GM19452 (cell line): ENCODE measurements around the gene TARS1.
A peak's percentile ranks its signal among the peaks of the same experiment; 100 is the strongest.

ENCODE experiments used
- ATAC-seq: cut with Tn5 transposase; IDR thresholded peaks from one replicate; pipeline ENCODE4 v1.9.1; 2021; ENCODE audit not compliant: unreplicated experiment

TARS1 gene

DNA sequence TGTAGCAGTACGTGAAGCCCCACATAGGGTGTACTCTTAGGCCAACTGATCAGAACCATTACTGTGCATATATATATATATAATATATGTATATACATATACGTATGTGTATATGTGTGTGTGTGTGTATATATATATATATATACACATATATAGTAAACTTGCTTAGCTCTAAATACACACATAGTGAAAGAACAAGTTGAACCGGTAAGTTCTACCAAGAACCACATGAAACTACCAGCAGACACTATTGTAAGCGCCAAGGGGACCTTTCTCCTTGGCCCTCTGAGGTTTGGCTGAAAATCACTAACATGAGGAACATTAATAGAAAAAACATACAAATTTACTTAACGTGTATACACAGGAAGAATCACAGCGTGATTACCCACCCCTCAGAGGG lies 1.8 kb upstream of the TARS1 start:
- no peak for ATAC-seq

DNA sequence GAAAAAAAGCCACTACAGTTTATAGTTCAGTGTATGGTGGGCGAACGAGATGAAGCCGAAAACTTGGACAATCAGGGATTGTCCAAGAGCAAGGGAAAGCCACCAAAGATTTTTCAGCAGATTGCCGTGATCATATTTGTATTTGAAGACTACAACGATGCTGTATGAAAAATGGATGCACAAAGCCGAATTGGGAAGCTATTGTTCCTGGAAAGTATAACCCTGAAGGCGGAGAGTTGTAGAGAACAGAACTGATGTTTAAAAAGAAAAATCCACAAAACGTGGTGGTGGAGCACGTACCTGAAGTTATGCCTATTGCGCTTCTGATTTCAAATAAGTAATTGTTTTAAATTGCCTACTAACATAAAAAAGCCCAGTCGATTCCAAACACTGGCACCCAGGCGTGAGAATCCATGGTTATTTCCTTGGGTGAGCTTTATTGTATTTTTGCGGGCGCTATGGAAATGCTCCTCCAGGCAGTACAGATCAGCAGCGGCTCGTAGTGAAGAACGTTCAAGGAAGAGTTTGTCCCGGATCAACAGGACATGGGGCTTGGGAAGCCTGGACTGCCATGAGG lies 772 bp upstream of the TARS1 start:
- ATAC-seq, result no peak

DNA sequence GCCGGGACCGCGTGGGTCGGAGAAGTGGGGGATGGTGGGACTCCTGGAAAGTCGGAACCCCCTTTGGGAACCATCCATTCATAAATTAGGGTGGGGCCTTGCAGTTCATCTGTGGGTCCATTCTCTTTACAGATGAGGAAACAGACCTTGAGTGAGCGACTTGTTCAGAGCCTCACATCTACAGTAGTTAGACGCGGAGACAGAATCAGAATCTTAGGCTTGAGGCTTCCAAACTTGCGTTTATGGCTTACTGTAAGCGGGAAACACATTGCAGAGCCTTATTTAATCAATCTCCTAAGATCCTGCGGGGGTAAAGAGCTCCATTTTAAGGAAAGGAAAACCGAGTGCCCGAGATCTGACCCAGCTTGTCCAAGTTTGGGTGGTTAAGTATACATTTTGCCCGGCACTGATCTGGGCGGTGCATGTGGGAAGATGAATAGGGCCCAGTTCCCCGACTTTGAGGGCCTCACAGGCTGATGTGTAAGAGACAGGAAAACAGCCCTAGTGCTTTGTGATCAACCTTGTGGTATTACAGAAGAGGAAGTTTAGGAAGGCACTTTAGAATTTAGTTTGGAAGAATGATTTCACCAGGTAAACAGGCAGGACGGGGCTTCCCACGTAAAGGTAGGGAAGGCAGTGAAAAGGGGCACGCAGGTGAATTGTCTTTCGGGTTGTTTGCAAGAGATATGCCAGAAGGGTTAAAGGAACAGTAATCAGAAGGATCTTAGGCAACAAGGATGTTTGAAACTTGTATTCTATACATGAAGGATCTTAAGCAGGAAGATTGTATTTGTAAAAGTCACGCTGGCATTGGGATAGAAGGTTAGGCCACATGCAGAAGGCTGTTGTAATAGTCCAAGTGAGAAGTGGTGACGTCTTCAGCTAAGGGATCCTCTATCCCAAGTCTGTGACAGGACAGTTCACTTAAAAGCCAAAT lies 744 bp downstream of the TARS1 start:
- ATAC-seq, result peak; percentile 32

DNA sequence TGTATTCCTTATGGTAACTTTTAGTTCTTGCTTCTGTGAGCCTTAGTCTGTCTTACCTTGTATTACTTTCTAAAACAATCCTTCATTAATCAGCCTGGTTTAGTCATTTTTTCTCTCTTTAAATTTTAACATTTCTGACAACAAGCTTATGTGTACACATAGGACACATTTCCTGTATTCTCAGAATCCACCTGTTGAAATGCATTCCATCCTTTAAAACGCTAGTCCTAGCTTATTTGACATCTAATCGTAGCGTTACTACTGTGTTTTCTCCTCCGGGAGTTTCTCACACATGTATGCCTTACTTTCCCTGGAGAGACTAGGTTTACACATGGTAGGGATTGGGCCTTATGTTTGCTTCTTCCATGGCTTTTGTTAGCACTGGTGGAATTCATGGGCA lies 3.8 kb downstream of the TARS1 start:
- no peak for ATAC-seq

DNA sequence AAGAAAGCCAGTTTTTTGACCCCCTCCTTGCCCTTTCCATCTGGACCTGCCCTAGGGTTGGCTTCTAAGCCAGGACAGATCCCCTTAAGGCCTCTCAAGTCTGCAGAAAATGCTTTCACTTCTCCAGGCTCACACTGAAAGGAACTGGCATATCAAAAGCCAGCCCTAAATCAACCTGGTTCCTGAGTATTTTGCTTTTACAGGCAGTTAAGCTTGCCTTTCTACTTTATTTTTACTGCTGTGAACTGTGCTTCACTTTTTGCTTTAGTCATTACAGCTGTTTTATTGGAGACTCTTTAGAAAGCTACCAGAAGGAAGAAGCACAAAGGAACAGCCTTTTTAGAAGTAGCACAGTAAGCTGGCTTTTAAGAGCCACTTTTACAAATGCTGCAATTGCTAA lies 5.0 kb downstream of the TARS1 start:
- no peak for ATAC-seq

DNA sequence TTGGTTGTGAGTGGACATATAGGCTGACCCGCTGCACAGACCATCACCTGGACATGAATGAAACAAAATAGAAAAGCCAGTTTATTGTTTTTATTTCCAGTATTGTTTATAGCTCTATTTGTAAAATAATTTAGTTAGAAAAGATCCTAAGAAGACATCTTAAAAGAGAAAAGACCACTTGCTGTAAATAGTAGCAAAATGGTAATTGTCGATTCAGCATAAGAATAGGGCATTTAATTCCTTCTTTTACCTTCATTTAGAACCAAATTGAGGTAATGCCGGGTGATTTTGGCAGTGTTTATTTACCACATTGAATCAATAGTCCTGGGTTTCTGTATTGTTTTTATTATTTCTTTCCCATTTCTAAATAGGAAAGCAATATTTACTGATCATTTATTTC lies 7.4 kb downstream of the TARS1 start:
- ATAC-seq, result no peak

DNA sequence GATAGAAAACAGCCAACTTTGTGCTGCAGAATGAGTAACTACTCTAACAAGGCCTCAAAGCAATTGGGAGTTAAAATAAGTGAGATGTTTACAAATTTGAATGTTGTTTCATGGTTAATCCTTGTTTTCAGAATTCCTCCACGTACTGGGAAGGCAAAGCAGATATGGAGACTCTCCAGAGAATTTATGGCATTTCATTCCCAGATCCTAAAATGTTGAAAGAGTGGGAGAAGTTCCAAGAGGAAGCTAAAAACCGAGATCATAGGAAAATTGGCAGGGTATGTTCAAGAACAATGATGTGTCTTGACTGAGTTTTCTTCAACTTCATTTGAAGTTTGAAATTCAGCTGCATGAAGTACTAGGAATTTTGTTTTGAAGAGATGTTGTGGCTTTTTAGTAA lies 16.4 kb downstream of the TARS1 start:
- ATAC-seq, result no peak

DNA sequence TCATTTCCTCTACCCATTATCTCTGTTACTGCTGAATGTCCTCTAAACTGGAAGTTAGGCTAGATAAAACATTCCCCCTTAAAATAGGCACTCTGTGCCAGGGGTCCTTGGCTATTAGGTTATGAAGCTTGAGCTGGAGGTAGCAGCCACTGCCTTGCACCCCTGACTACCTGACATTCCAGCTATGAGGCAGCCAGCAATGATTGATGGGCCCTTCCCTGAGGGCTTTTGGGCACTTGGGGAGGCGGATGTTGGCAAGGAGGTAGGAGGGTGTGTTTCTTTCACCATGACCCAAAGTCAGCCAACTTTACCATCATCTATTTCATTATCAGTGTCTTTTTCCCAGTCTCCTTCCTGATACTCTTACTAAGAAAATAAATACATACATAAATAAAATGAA lies 17.1 kb downstream of the TARS1 start:
- no peak for ATAC-seq

DNA sequence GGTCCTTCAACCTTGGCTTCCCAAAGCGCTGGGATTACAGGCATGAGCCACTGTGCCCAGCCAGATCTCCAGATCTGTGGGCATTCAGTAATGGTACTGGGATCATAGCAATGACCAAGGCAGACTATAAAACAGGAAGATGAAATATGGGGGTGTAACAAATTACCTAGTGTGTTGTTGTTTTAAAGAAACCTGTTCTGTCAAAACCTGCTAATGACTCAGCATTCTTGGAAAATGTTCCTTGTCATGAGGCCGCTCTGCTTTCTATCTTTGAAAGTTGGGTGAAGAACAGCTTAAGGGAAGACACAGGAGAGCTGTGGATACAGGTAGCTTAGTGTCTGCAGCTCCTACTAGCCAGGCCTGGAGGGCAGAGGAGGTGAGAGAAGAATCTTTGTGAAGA lies 19.4 kb downstream of the TARS1 start:
- no peak for ATAC-seq

DNA sequence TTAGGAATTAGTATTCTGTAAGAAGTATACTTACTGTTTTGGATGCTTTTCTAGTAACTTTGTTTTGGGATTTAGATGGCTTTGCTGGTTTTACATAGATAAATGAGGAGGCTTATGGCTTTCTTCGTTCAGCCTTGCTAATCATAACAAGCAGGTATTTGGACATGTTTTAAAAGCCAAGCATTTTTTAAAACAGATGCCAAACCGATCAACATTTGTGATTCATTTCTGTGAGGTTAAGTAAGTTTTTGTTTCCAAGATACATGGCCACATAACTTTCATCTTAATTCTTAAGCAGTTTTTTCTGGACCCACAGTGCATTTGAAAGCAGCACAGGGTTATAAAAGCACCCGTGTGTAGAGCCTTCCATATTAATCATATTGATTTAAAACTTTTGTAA lies 21.7 kb downstream of the TARS1 start:
- ATAC-seq, result no peak

DNA sequence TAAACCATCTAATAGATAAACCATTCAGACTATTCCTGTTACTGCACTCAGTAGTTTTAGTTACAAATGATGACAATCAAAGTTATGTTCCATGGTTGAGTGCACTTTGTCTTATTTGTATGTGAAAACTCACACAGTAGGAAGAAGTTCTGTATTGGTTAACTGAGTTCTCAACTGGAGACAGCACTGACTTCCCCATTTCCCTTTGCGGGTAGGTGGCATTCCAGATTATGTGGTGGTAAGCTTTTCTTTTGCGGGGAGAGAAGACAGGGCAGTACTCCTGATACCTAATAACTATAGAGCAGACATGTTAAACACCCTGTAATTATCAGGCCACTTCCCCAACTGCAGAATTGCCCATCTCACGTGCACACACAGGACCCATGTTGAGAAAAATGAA lies 24.4 kb downstream of the TARS1 start:
- ATAC-seq, result no peak

DNA sequence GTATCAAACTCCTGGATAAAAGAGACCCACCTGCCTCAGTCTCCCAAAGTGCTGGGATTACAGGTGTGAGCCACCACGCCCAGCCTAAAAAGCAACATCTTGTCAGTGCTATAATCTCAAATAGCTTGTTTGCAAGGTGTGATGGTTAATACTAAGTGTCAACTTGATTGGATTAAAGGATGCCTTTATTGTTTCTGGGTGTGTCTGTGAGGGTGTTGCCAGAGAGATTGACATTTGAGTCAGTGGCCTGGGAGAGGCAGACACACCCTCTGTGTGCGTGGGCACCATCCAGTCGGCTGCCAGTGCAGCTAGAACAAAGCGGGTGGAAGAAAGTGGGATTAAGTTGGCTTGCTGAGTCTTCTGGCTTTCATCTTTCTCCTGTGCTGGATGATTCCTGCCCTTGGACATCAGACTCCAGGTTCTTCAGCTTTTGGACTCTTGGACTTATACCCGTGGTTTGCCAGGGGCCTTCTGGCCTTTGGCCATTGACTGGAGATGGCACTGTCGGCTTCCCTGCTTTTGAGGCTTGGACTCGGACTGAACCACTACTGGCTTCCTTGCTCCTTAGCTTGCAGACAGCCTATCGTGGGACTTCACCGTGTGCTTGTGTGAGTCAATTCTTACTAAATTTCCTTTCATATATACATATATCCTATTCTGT lies 28.1 kb downstream of the TARS1 start:
- ATAC-seq, result no peak

DNA sequence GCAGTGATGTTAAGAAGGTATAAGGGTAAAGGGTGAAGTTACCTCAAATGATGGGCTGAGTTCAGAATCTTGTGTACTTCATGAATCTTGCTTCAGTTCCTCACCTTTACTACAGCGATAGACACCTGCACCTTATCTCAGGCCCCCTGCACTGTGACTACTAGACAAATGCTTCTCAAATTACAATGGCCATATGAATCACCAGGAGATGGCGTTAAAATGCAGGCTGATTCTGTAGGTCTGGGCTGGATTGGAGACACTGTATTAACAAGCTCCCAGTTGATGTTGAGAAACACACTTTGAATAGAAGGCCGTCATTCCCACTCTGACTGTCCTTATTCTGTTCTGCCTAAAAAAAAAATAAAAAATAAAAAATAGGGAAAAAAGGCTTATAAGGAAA lies 29.8 kb downstream of the TARS1 start:
- no peak for ATAC-seq

DNA sequence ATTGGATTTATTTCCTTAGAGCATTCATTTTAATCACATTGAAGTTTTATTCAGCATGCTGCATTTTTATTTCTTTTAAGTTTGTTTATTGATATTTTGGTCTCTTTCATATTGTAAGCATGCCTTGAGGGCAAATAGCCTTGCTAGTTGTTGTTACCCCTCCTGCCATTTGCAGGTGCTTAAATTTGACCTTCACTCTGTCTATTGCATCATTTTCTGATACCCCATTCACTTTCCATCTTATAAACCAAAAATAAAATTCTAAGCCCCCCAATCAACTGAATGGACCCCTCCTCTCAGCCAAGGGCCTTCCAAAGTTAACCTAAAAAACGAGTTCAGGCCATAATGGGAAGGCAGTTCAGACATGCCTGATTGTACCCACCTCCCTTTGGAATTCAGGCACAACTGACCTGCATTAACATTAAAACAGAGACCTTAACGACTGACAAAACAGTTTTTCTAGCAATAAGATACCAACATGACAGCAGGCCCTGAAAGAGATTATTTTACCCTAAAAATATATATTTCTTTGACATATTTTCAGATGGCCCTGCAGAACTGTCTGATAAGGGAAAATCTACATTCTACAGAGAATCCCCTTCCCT lies 32.1 kb downstream of the TARS1 start:
- no peak for ATAC-seq

DNA sequence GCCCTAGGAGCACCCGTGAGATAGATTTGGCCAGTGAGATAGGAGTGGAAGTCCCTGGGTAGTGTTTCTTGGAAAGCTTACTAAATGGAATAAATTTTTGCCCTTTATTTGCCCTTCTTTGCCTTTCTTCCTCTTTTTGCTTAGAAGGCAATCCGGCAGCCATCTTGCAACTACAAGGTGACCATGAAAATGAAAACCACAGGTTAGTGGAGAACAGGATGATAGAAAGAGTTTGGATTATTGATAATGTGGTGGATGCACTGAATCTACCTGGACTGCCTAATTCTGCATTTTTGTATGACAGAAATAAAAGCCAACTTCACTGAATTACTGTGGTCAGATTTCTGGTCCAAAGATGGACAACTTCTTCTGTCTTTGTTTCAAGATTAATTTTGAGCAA lies 33.2 kb downstream of the TARS1 start:
- no peak for ATAC-seq

DNA sequence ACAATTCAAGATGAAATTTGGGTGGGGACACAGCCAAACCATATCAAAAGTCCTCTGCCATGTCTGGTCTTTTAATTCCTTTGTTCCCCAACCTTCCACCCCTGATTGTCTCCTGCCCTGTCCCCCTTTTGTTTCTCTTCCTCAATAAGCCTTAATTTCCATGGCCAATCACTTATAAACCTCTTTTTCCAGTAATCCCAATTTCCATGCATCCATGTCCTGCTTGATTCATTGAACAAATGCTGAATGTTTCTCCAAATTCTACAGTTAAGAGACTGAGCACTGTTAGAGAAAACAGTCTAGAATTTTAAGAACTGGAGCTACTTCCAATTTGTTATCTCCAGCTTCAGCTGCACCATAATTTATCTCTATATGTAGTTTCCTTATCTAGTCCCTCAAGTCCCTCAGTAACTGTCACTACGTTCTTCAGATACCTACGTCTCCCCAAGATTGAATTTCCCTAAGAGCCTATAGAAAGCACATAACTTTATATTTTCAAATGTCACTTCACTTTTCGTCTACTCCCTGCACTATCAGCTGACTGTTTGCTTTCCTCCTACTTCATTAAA lies 34.2 kb downstream of the TARS1 start:
- ATAC-seq, result no peak

DNA sequence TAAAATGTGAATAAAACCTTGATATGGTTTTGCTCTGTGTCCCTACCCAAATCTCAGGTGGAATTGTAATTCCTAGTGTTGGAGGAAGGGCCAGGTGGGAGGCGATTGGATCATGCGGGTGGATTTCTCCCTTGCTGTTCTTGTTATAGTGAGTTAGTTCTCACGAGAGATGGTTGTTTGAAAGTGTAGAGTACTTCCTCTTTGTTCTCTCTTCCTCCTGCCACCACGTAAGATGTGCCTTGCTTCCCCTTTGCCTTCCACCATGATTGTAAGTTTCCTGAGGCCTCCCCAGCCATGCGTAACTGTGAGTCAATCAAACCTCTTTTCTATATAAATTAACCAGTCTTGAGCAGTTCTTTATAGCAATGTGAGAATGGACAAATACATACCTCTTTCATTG lies 34.9 kb downstream of the TARS1 start:
- ATAC-seq, result no peak

DNA sequence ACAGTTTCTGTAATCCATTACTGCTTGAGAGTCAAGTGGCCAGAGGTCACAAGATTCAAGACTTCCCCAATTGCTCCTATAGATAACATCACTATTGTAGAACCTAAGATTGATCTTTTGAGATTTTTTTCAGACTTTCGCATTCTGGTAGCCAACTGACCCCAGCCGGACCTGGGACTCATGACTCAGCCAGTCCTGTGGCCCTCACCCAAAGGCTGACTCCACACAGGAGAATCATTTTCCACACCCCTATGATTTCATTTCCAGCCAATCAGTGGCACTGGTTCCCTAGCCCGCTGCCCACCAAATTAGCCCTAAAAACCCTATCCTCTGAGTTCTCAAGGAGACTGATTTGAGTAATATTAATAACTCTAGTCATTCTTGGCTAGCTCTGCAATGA lies 36.2 kb downstream of the TARS1 start:
- no peak for ATAC-seq

DNA sequence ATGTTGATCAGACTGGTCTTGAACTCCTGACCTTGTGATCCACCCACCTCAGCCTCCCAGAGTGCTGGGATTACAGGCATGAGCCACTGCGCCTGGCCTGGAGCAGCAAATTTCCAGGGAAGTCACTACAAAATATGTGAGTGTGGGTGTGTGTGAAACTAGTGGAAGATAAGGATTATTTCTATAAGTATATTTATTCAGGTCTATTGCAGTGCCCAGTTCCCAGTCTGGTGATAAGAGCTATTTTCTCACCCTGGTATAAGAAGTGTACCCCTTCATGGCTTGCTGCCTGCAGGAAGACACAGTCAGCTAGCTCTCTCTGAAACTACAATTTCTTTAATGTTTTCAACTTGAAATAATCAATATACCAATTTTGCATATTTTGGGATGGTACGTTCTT lies 37.1 kb downstream of the TARS1 start:
- no peak for ATAC-seq

DNA sequence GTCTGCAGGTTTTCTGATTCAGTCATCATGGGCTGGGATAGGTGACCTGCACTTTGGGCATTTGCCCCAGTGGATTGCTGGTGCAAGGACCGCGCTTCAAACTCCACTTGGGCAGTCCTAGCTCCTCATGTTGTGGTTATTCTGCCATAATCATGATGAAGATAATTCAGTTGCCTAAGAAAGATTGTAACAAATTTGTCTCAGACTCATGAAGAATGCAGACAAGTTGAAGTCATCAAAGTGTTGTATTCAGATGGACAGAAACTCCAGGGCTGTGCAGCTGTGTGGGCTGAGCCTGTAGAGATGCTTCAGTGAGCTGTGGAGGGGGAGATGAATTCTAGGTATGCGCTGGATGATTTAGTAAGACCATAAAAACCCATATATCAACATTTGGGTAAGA lies 38.5 kb downstream of the TARS1 start:
- no peak for ATAC-seq

DNA sequence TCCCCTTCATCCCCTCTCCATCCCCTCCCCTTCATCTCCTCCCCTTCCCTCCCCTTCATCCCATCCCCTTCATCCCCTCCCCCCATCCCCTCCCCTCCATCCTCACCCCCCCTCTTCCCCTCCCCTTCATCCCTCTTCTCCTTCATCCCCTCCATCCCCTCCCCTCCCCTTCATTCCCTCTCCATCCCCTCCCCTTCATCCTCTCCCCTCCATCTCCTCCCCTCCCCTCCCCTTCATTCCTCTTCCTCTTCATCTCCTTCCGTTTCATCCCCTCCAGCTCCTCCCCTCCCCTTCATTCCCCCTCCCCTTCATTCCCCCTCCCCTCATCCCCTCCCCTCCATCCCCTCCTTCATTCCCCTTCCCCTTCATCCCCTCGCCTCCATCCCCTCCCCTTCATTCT lies 40.1 kb downstream of the TARS1 start:
- no peak for ATAC-seq

DNA sequence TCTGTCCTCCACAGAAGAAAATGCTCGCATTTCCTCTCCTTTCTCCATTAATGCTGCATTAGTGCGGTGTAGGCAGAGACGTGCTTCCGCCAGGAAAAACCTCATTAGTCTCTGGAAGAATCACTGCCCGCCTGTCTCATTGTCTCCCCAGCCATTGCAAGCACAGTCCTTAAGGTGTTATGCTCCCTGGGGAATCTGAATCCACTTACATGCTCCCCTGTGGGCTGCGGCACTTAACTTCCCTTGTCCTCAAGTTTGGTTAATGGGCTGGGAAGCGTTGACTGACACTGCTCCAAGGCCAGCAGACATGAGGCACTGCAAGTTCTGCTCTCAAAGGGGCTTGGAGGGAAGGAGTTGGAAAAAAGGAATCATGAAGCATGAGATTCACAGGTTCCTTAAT lies 41.6 kb downstream of the TARS1 start:
- no peak for ATAC-seq
